NB4 (cell line): Measurements from ENCODE around the gene KCNJ14.

ENCODE experiments used
- DNase-seq: peaks from one replicate; pipeline ENCODE4 v3.0.0; 2010; ENCODE audit warnings: low read depth
- H3K4me3 ChIP-seq: one replicate; pipeline ENCODE4 v1.5.1; 2011; ENCODE audit warnings: mild to moderate bottlenecking, low read depth, low read length, moderate library complexity
- CTCF ChIP-seq: IDR thresholded peaks from one replicate; pipeline ENCODE4 v1.5.1; 2012; ENCODE audit warnings: low read depth, low read length
- MAX ChIP-seq: IDR thresholded peaks from 2 replicates; pipeline ENCODE4 v1.6.1; 2011; ENCODE audit warnings: low read depth, low read length
- MYC ChIP-seq: IDR thresholded peaks from 2 replicates; pipeline ENCODE4 v1.6.1; 2011; ENCODE audit warnings: low read depth, low read length
- POLR2A ChIP-seq: IDR thresholded peaks from 2 replicates; pipeline ENCODE4 v1.6.1; 2011; ENCODE audit warnings: mild to moderate bottlenecking; ENCODE audit not compliant: insufficient read length; ENCODE audit errors: extremely low read depth

The KCNJ14 gene

DNA sequence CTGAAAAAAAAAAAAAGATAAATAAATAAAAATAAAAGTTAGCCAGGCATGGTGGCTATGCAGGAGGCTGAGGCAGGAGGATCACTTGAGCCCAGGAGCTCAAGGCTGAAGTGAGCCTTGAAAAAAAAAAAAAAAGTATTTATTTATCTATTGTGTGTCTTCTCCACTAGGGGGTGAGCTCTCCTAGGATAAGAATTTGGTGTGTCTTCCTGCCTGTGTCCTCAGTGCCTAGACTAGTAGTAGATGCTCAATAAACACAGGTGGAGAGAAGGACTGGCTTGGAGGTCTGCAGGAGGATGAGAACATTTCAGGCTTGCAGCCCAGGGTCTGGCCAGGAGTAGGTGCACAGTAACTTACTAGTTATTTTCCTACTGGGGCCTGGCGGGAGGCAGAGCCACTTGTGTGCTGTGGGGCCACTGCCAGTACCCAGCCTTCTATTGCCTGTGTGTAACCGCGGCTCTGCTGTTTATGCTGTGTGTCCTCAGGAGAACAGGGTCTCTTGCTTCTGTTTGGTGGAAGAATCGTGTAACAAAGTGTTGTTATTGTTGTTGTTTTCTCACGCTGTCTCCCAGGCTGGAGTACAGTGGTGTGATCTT lies 50.9 kb downstream of the KCNJ14 start:
- no peak overlapping the region for H3K4me3 ChIP-seq
- DNase-seq, result peak; percentile 93
- TF ChIP-seq POLR2A, result no peak
- TF ChIP-seq CTCF, result peak; percentile 94
- TF ChIP-seq MYC, result no peak

GRCh38 chr19:48507911-48508439 lies 52.6 kb downstream of the KCNJ14 start:
- H3K4me3 ChIP-seq, result no peak overlapping the region
- no peak for DNase-seq
- TF ChIP-seq CTCF (no peak), POLR2A (no peak), MYC (no peak), MAX (no peak)

DNA sequence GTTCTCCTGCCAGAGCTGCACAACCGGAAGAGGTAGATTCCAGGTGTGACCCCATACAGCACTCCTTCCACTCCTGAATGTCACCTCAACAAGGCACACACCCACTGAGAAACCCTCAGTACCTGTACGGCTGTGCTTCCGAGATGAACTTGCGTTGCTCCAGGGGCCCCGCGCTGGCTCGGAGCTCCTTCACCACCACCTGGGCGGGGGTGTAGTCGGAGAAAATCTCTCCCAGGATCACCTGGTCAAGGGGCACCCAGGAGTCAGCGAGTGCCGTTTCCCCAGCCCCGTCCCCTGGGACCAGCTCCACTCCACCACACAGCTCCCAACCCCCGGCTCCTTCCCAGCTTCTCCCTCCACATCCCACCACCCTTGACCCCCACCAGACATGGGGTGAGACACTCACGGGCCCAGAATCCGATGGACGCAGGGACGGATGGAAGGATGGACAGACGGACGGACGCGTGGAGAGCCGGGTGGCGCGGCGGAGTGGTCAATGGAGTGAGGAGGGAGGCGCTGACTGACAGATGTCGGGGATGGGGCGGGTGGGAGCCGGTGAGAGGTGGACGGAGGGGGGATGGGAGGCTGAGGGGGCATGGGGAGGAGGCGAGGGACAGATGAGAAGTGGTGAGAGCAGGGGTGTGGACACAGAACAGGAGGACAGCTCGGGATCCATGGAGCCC lies 53.5 kb downstream of the KCNJ14 start:
- TF ChIP-seq POLR2A, result no peak
- peak; percentile 37 for DNase-seq
- H3K4me3 ChIP-seq, result no peak overlapping the region

DNA sequence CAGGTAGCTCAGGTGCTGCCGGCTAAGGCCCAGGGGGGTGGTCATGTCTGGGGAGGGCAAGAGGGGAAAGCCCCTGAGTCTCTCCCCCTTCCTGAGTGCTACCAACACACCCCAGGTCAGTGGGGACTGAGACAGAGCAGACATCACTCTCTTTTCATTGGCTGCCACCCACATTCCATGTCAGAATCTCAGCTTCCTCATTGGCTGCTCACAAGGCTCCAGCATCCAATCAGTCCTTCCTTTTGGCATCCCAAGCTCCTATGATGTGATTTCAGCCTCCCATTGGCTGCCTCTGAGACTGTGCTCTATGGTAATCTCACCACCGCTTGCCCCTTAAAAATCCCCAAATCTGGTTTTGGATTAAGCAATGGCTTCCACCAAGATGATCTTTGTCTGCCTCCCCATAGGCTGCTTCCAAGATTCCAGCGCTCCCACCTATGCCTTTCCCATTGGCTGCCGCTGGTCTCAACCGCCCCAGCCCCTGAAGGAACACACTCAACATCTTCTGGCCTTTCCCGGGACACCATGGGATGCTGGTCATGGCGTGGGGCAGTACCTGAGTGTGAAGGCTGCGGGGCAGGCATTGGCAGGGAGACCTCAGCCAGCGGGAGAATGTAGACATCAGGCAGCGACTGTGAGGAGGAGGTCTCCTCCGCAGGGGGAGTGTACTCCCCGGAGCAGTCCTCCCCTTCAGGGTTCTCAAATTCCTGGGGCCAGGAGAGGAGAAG lies 54.3 kb downstream of the KCNJ14 start:
- TF ChIP-seq POLR2A (no peak), CTCF (no peak), MYC (no peak), MAX (no peak)
- no peak overlapping the region for H3K4me3 ChIP-seq
- DNase-seq, result peak; percentile 76

DNA sequence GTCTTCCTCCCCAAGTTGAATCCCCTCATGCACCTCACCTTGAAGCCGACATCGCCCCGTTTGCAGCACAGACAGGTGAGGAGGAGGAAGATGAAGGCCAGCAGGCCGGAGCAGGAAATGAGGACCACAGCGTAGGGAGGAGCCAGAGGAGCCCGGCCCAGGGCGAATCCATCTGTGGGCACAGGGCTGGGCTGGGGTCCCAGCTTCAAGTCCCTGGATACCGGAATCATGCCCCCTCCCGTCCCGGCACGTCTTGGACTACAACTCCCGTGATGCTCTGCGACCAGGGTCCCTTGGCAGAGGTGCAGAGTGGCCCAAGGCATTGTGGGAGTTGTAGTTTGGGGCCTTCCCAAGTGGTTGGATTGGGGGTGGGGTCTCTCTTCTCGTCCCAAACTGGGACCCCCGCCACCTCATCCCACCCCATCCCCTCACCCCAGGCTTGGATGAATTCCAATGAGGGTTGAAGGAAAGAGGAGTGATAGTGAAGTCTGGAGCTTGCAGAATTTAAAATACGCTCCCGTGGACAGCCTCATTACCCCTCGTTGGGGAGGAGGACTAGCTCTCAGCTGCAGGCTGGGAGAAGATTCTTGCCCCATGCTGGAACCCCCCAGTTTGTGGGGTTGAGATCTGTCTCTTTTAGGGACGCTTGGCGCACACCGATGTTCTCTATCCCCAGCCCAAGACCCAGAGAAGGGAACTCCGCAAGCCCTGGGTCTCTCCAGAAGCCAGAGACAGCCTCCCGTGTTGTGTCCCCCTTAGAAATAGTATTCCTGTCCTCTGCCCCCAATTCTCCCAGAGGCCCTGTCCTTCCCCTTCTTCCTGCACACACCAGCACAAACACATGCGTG lies 55.3 kb downstream of the KCNJ14 start:
- peak; percentile 88 for DNase-seq
- no peak overlapping the region for H3K4me3 ChIP-seq
- no peak for TF ChIP-seq MYC
- TF ChIP-seq CTCF, result peak; percentile 5

GRCh38 chr19:48511321-48511731 lies 56.0 kb downstream of the KCNJ14 start:
- no peak for TF ChIP-seq POLR2A
- no peak for TF ChIP-seq MAX
- TF ChIP-seq MYC, result no peak
- no peak for TF ChIP-seq CTCF
- H3K4me3 ChIP-seq, result no peak overlapping the region
- DNase-seq, result peak; percentile 44
